GM12892 (cell line): ENCODE data around the gene APBA2.

Experiments
- DNase-seq: peaks from one replicate; pipeline ENCODE4 v3.0.0; 2011; ENCODE audit not compliant: insufficient read length
- FAIRE-seq: peaks from 2 replicates; lab custom pipeline; 2011; peaks lifted over from hg19 to GRCh38; lab: Jason Lieb, UNC
- POLR2A ChIP-seq: IDR thresholded peaks from 2 replicates; pipeline ENCODE4 v1.6.1; 2011; ENCODE audit warnings: low read depth, low read length, control low read depth
- POLR2AphosphoS5 ChIP-seq: IDR thresholded peaks from 2 replicates; pipeline ENCODE4 v1.6.1; 2011; ENCODE audit warnings: low read depth, low read length, control low read depth
- TAF1 ChIP-seq: IDR thresholded peaks from 2 replicates; pipeline ENCODE4 v1.6.1; 2011; ENCODE audit warnings: low read depth, mild to moderate bottlenecking, control low read depth, low read length, borderline replicate concordance

Gene APBA2

GRCh38 chr15:28978661-28979060 is 92.9 kb downstream of the APBA2 start:
- FAIRE-seq (no peak), DNase-seq (no peak)
- TF ChIP-seq POLR2A (no peak), POLR2AphosphoS5 (no peak), TAF1 (no peak)

GRCh38 chr15:28979208-28979841 is 93.6 kb downstream of the APBA2 start:
- no peak for TF ChIP-seq TAF1
- no peak for TF ChIP-seq POLR2A
- no peak for TF ChIP-seq POLR2AphosphoS5
- DNase-seq (no peak), FAIRE-seq (no peak)

DNA sequence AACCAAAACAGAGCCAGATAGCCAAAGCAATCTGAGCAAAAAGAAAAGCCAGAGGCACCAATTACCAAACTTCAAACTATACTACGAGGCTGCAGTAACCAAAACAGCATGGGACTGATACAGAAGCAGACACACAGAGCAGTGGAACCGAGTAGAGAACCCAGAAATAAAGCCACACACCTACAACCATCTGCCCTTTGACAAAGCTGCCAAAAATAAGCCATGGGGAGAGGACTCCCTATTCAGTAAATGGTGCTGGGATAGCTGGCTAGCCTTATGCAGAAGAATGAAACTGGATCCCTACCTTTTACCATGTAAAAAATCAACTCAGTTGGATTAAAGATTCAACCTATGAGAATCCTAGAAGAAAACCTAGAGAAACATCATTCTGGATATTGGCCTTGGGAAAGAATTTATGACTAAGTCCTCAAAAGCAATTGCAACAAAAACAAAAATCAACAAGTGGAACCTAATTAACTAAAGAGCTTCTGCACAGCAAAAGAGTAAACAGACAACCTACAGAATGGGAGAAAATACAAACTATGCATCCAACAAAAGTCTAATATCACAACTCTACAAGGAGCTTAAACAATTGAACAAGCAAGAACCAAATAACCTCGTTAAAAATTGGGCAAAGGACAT is 95.1 kb downstream of the APBA2 start:
- FAIRE-seq (no peak), DNase-seq (no peak)

DNA sequence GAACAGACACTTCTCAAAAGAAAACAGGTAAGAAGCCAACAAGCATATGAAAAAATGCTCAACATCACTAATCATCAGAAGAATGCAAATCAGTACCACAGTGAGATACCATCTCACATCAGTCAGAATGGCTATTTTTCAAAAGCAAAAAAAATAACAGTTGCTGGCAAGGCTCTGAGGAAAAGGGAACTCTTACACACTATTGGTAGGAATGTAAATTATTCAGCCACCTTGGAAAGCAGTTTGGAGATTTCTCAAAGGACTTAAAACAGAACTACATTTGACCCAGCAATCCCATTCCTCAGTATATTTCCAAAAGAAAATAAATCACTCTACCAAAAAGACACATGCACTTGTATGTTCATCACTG is 95.6 kb downstream of the APBA2 start:
- FAIRE-seq = no peak
- DNase-seq = no peak
- TF ChIP-seq POLR2A = no peak
- TF ChIP-seq TAF1 = no peak
- TF ChIP-seq POLR2AphosphoS5 = no peak

More for the DNA sequence above, 95.1 kb downstream of the APBA2 start:
- TF ChIP-seq TAF1 (no peak), POLR2A (no peak), POLR2AphosphoS5 (no peak)

DNA sequence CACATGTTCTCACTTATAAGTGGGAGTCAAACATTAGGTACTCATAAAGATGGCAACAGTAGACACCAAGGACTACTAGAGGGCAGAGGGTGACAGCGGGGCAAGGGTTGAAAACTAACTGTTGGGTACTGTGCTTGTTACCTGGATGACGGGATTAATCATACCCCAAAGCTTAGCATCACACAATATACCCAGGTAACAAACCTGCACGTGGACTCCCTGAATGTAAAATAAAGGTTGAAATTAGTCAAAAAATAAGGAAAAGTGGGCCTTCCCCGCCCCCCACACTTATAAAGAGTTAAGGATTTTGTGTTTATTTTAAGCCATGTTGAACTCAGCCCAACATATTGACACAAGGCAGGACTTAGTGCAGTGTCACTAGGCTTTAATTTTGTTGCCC is 96.1 kb downstream of the APBA2 start:
- no peak for DNase-seq
- TF ChIP-seq POLR2AphosphoS5 = no peak
- no peak for TF ChIP-seq TAF1
- TF ChIP-seq POLR2A = no peak
- FAIRE-seq = no peak

DNA sequence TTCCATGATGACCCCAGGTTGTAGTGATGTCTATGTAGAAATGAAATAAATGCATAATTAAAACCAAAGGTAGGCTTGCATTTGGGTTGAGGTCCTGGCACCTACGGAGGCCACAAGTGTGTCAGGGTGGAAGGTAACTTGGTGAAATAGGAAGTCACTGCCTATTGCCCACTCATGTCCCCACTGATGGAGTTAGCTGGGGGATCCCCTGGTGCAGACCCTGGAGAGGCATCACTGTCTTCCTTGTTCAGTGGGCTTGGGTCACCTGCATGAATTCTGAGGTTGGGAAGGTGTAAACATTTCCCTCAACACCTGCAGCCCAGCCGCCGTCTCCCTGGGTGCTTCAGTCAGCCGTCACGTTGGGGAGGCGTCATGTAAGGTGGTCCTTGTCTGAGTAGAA is 97.1 kb downstream of the APBA2 start:
- DNase-seq = no peak
- no peak for FAIRE-seq

DNA sequence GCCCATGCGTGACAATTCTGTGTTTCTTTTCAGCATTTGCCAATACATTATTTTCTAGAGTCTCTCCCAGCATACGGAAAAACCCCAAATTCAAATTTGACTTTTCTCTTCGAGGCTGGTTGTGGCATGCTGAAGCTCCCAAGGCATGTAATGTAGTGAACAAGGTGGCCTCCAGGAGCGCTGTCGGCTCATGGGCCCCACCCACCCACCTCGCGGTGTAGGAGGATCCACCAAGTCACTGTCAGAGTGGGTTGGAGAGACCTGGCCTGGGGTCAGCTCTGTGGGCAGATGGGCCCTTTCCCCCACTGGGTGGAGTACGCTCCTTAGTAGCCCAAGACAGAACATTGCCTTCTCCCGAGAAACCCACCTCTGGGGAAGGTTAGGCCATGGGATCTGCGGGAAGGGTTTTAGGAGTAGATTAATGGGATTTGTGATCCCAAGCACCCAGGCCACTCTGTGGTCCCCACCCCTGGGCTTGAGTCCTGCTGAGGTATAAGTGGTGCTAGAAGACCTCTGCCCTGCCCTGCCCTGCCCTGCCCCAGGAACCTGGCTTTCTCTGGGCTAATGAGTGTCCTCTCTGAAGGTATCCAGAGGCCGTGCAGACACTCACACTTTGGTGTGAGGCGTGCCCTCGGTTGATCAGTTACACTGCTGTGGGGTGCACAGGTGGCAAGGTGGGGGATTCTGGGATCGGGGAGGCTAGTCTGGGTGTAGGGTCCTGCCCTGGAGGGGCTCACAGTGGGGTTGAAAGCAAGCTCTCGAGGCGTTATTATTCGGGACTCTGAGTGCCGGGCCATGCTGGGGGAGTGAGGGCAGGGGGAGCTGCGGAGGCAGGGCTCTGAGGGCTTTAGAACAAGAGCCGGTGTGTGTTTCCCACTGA is 97.9 kb downstream of the APBA2 start:
- DNase-seq (no peak), FAIRE-seq (no peak)
- TF ChIP-seq POLR2A (no peak), TAF1 (no peak), POLR2AphosphoS5 (no peak)

More for the DNA sequence above, 97.1 kb downstream of the APBA2 start:
- TF ChIP-seq POLR2AphosphoS5 (no peak), TAF1 (no peak), POLR2A (no peak)

DNA sequence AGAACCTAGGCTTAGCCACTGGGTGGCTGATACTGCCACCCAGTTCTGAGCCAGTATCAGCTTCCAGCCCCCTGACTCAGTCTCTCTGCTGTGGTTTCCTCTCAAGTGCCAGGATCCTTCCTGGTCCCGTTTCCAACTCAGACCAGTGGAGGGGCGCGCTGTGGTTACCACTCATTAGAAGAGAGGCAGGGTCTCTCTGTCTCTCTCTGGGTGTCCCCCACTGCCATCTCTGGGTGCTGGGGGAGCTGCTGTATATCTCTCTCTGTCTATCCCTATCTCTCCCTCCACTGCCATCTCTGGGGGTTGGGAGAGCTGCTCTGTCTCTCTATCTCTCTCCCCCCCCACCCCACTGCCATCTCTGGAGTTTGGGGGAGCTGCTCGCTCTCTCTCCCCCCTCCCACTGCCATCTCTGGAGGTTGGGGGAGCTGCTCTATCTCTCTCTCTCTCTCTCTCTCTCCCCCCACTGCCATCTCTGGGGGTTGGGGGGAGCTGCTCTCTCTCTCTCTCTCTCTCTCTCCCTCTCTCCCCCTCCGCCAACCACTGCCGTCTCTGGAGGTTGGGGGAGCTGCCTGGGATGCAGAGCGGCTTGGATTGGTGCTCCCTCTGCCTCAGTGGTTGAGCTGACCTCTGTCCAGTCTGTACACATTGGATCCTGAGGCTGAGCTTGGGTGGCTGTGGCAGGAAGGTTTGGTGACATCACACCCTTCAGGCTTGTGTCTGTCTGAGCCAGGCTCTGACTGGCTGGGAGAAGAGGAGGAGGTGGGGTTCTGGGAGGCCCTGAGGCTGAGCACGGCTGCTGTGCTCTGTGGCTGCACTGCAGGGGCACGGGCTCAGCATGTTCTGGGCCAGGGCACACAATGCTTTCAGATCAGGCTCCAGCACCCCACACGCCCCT is 98.9 kb downstream of the APBA2 start:
- FAIRE-seq = no peak
- TF ChIP-seq POLR2AphosphoS5 = no peak
- TF ChIP-seq TAF1 = no peak
- TF ChIP-seq POLR2A = no peak
- DNase-seq = no peak

- TF ChIP-seq POLR2A (no peak), POLR2AphosphoS5 (no peak), TAF1 (no peak)
- DNase-seq = no peak
- FAIRE-seq = no peak
Observed at GRCh38 chr15:28985316-28985645, 99.5 kb downstream of the APBA2 start.

GRCh38 chr15:28985691-28986090 is 99.9 kb downstream of the APBA2 start:
- TF ChIP-seq POLR2A (no peak), TAF1 (no peak), POLR2AphosphoS5 (no peak)
- no peak for DNase-seq
- no peak for FAIRE-seq
